Measurements from ENCODE around the gene ERC1. TPM values are rescaled to one million over a fixed set of nuclear protein-coding genes. Genes with fewer than 3 reads are reported as not detected.

The ERC1 gene
- polyA plus RNA-seq, 1 donor from 2014 or later: 7.1 TPM

DNA sequence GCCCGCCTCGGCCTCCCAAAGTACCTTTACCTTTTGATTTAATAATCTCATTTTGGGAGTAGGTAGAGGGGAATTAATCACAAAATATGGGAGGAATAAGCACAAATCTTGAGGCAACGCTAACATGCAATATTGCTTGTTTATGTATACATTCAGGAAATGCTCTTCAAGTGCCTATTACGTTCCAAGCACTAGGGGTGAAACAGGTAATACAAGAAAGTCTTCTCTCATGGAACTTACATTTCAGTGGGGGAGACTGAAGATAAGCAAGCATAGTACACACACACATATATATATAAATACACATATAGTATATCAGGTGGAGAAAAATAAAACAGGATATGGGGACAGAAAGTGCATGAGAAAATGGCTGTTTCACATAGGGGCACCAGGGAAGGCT lies 19.0 kb upstream of the ERC1 start:
- H3K36me3 ChIP-seq (ENCODE audit: insufficient read depth, low read length): no peaks in the 10 kb centered on the region
- H3K27me3 ChIP-seq (ENCODE audit: insufficient read depth, low read depth, low read length): no peaks in the 10 kb centered on the region
- no peak overlapping the region for H3K4me3 ChIP-seq (ENCODE audit: low read length)
- H3K9ac ChIP-seq (ENCODE audit: low read length): no peak overlapping the region
- H3K79me2 ChIP-seq (replicated peaks; ENCODE audit: insufficient read depth, low read length): no peaks in the 10 kb centered on the region
- no peak overlapping the region for H2AFZ ChIP-seq (ENCODE audit: low read depth, low read length)
- no peak for TF ChIP-seq EP300 (conservative IDR thresholded peaks at IDR 0.05; ENCODE audit: poor library complexity, severe bottlenecking)
- TF ChIP-seq RAD21 (conservative IDR thresholded peaks at IDR 0.05): no peak
- TF ChIP-seq SMC3 (conservative IDR thresholded peaks at IDR 0.05; ENCODE audit: poor library complexity): no peak
- TF ChIP-seq TAF1 (IDR thresholded peaks at IDR 0.05; ENCODE audit: low read depth): no peak
- no peak for TF ChIP-seq EZH2 (IDR thresholded peaks at IDR 0.05; ENCODE audit: borderline replicate concordance, insufficient read depth, low read length, poor library complexity, severe bottlenecking)
- TF ChIP-seq, protein P1, sequence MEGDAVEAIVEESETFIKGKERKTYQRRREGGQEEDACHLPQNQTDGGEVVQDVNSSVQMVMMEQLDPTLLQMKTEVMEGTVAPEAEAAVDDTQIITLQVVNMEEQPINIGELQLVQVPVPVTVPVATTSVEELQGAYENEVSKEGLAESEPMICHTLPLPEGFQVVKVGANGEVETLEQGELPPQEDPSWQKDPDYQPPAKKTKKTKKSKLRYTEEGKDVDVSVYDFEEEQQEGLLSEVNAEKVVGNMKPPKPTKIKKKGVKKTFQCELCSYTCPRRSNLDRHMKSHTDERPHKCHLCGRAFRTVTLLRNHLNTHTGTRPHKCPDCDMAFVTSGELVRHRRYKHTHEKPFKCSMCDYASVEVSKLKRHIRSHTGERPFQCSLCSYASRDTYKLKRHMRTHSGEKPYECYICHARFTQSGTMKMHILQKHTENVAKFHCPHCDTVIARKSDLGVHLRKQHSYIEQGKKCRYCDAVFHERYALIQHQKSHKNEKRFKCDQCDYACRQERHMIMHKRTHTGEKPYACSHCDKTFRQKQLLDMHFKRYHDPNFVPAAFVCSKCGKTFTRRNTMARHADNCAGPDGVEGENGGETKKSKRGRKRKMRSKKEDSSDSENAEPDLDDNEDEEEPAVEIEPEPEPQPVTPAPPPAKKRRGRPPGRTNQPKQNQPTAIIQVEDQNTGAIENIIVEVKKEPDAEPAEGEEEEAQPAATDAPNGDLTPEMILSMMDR (IDR thresholded peaks at IDR 0.05; ENCODE audit: poor library complexity, severe bottlenecking): no peak
- TF ChIP-seq MXI1 (conservative IDR thresholded peaks at IDR 0.05; ENCODE audit: poor library complexity, severe bottlenecking): no peak
- TF ChIP-seq, protein P2, sequence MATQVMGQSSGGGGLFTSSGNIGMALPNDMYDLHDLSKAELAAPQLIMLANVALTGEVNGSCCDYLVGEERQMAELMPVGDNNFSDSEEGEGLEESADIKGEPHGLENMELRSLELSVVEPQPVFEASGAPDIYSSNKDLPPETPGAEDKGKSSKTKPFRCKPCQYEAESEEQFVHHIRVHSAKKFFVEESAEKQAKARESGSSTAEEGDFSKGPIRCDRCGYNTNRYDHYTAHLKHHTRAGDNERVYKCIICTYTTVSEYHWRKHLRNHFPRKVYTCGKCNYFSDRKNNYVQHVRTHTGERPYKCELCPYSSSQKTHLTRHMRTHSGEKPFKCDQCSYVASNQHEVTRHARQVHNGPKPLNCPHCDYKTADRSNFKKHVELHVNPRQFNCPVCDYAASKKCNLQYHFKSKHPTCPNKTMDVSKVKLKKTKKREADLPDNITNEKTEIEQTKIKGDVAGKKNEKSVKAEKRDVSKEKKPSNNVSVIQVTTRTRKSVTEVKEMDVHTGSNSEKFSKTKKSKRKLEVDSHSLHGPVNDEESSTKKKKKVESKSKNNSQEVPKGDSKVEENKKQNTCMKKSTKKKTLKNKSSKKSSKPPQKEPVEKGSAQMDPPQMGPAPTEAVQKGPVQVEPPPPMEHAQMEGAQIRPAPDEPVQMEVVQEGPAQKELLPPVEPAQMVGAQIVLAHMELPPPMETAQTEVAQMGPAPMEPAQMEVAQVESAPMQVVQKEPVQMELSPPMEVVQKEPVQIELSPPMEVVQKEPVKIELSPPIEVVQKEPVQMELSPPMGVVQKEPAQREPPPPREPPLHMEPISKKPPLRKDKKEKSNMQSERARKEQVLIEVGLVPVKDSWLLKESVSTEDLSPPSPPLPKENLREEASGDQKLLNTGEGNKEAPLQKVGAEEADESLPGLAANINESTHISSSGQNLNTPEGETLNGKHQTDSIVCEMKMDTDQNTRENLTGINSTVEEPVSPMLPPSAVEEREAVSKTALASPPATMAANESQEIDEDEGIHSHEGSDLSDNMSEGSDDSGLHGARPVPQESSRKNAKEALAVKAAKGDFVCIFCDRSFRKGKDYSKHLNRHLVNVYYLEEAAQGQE (IDR thresholded peaks at IDR 0.05; ENCODE audit: borderline replicate concordance): no peak
- TF ChIP-seq POLR2AphosphoS5 (IDR thresholded peaks at IDR 0.05): no peak
- H3F3A ChIP-seq (ENCODE audit: insufficient read depth, low read length, poor library complexity, severe bottlenecking): no peaks in the 10 kb centered on the region
- H3K9me3 ChIP-seq (ENCODE audit: low read length): no peaks in the 10 kb centered on the region
- no peaks in the 10 kb centered on the region for H3K9me2 ChIP-seq (ENCODE audit: insufficient read depth, low read length)
- no peak overlapping the region for H3K4me2 ChIP-seq (ENCODE audit: low read length)
- H4K20me1 ChIP-seq (ENCODE audit: insufficient read depth): no peaks in the 10 kb centered on the region
- no peak overlapping the region for H3K27ac ChIP-seq (ENCODE audit: low read length)

DNA sequence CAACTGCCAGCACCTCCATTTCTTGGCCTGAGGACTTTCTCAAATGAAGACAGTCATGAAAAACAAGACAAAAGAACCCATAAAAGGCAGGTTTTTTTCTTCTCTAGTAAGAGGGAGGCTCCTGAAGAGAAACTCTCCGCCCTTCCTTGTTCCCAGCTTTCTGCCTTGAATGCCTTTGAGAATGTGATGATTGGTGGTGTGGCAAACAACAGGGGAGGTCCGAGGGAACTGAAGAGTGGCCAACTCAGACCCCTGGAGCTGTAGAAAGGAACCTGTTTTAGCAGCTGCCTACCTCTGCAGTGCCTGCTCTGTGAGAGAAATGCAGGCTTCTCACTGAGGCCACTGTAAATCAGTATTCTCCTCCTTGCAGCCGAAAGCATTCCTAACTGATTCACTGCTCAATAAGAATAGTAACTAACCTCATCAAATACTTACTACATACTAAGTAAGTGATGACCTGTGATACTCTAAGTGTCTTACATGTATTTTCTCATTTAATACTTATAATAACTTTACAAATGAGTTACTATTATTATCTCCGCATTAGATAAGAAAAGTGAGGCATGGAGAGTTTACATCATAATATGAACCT lies 16.7 kb upstream of the ERC1 start:
- Histone ChIP-seq H2AFZ (ENCODE audit: low read depth, low read length) (no peak overlapping the region), H4K20me1 (ENCODE audit: insufficient read depth) (no peaks in the 10 kb centered on the region)

More for the DNA sequence above, 16.7 kb upstream of the ERC1 start:
- Histone ChIP-seq H3K4me3 (ENCODE audit: low read length) (no peak overlapping the region), H3K4me2 (ENCODE audit: low read length) (no peak overlapping the region), H3K9me3 (ENCODE audit: low read length) (no peaks in the 10 kb centered on the region), H3K27ac (ENCODE audit: low read length) (no peak overlapping the region), H3K36me3 (ENCODE audit: insufficient read depth, low read length) (no peaks in the 10 kb centered on the region), H3K27me3 (ENCODE audit: insufficient read depth, low read depth, low read length) (no peaks in the 10 kb centered on the region), H3K79me2 (replicated peaks; ENCODE audit: insufficient read depth, low read length) (no peaks in the 10 kb centered on the region), H3F3A (ENCODE audit: insufficient read depth, low read length, poor library complexity, severe bottlenecking) (no peaks in the 10 kb centered on the region), H3K9ac (ENCODE audit: low read length) (no peak overlapping the region), H3K9me2 (ENCODE audit: insufficient read depth, low read length) (no peaks in the 10 kb centered on the region)
- TF ChIP-seq, protein P1 (IDR thresholded peaks at IDR 0.05; ENCODE audit: poor library complexity, severe bottlenecking): no peak
- TF ChIP-seq POLR2AphosphoS5 (IDR thresholded peaks at IDR 0.05) (no peak), EP300 (conservative IDR thresholded peaks at IDR 0.05; ENCODE audit: poor library complexity, severe bottlenecking) (no peak), MXI1 (conservative IDR thresholded peaks at IDR 0.05; ENCODE audit: poor library complexity, severe bottlenecking) (no peak), RAD21 (conservative IDR thresholded peaks at IDR 0.05) (no peak), EZH2 (IDR thresholded peaks at IDR 0.05; ENCODE audit: borderline replicate concordance, insufficient read depth, low read length, poor library complexity, severe bottlenecking) (no peak), SMC3 (conservative IDR thresholded peaks at IDR 0.05; ENCODE audit: poor library complexity) (no peak), TAF1 (IDR thresholded peaks at IDR 0.05; ENCODE audit: low read depth) (no peak)
- TF ChIP-seq, protein P2 (IDR thresholded peaks at IDR 0.05; ENCODE audit: borderline replicate concordance): no peak

Measured in neural cell (in vitro differentiated cells).